OCI-LY7 (cell line): ENCODE results near the gene NUDT21. TPM values are rescaled to one million over a fixed set of nuclear protein-coding genes. Genes with fewer than 3 reads are reported as not detected.

Experiments
- BruUV-seq: library from RNA; stranded (reverse); fragments of 400-500 nt; replicated peaks from 2 replicates; lab custom pipeline; 2021; lab: Mats Ljungman, UMichigan
- CTCF ChIA-PET: fragments of 300-600 bp; sonication (Branson Sonifier 250); formaldehyde crosslinking; loops from one replicate; lab custom pipeline; 2022; ENCODE audit warnings: antibody characterized with exemption; ENCODE audit not compliant: unreplicated experiment; lab: Charles Lee
- POLR2A ChIA-PET: fragments of 300-600 bp; sonication (Branson Sonifier 250); formaldehyde crosslinking; loops from one replicate; lab custom pipeline; 2022; ENCODE audit warnings: antibody characterized with exemption; lab: Charles Lee
- DNase-seq: peaks from one replicate; pipeline ENCODE4 v3.0.0-alpha.2; 2015; ENCODE audit warnings: low spot score
- H2AFZ ChIP-seq: fragments of 200-600 bp; sonication (generic), shearing (Covaris generic); 2 replicates; pipeline ENCODE4 v1.6.1; 2014; ENCODE audit warnings: mild to moderate bottlenecking, antibody characterized with exemption, low read length, moderate library complexity
- H3K27ac ChIP-seq: fragments of 200-600 bp; sonication (generic); 2 replicates; pipeline ENCODE4 v1.5.1; 2014; ENCODE audit warnings: mixed run types, low read depth, mild to moderate bottlenecking, moderate library complexity, low read length, inconsistent platforms; ENCODE audit not compliant: poor library complexity, severe bottlenecking
- H3K36me3 ChIP-seq: fragments of 200-600 bp; sonication (generic); 2 replicates; pipeline ENCODE4 v1.6.1; 2014; ENCODE audit warnings: mild to moderate bottlenecking, antibody characterized with exemption, low read length, moderate library complexity, mixed read lengths; ENCODE audit not compliant: insufficient read depth
- H3K4me1 ChIP-seq: fragments of 200-600 bp; sonication (generic); 2 replicates; pipeline ENCODE4 v1.5.1; 2014; ENCODE audit warnings: mild to moderate bottlenecking, low read length; ENCODE audit not compliant: insufficient read depth, poor library complexity, severe bottlenecking
- H3K4me2 ChIP-seq: fragments of 200-600 bp; sonication (generic); 2 replicates; pipeline ENCODE4 v1.6.1; 2014; ENCODE audit warnings: mild to moderate bottlenecking, low read length
- H3K4me3 ChIP-seq: fragments of 200-600 bp; sonication (generic); 2 replicates; pipeline ENCODE4 v1.5.1; 2014; ENCODE audit warnings: mild to moderate bottlenecking, low read depth, low read length; ENCODE audit not compliant: poor library complexity, severe bottlenecking
- H3K79me2 ChIP-seq: fragments of 200-600 bp; sonication (generic); 2 replicates; pipeline ENCODE4 v1.6.1; 2016; ENCODE audit warnings: low read depth, mild to moderate bottlenecking, low read length, moderate library complexity, mixed read lengths; ENCODE audit not compliant: insufficient read depth
- H3K9me2 ChIP-seq: fragments of 200-600 bp; sonication (generic); 2 replicates; pipeline ENCODE4 v1.6.1; 2016; ENCODE audit warnings: mild to moderate bottlenecking, low read length, mixed read lengths; ENCODE audit not compliant: insufficient read depth
- H3K9me3 ChIP-seq: fragments of 200-600 bp; sonication (generic); 2 replicates; pipeline ENCODE4 v1.6.1; 2014; ENCODE audit warnings: mild to moderate bottlenecking, mixed run types, low read length, mixed read lengths
- H4K20me1 ChIP-seq: fragments of 200-600 bp; sonication (generic); 2 replicates; pipeline ENCODE4 v1.6.1; 2014; ENCODE audit warnings: mild to moderate bottlenecking, antibody characterized with exemption, low read length, moderate library complexity, mixed read lengths; ENCODE audit not compliant: insufficient read depth
- CTCF ChIP-seq: fragments of 200-600 bp; sonication (generic); conservative IDR thresholded peaks from 2 replicates; pipeline ENCODE4 v1.5.1; 2014; ENCODE audit warnings: mild to moderate bottlenecking, antibody characterized with exemption, low read length, moderate library complexity, mixed read lengths
- EZH2phosphoT487 ChIP-seq: fragments of 200-600 bp; sonication (generic); IDR thresholded peaks from 2 replicates; pipeline ENCODE4 v1.6.1; 2018; ENCODE audit warnings: low read depth, borderline replicate concordance, mild to moderate bottlenecking, mixed run types, antibody characterized with exemption, low read length, moderate library complexity, mixed read lengths
- intact Hi-C: fragments of 100-400 bp; cut with micrococcal nuclease; formaldehyde crosslinking; loops from one replicate; pipeline ENCODE4 v1.10.0; 2022; ENCODE audit not compliant: unreplicated experiment
- total RNA-seq, 2 experiments: library from RNA; depleted of rRNA in 1 of 2; stranded (reverse); fragments of >200 nt in 1 of 2; shearing (Covaris generic) in 1 of 2; gene quantifications; 2 replicates each; pipeline ENCODE4 v1.2.3, GENCODE V29; 2014 to 2022

Gene NUDT21
- total RNA-seq, 2 experiments from 2014 or later: 229 to 273 TPM

- POLR2A ChIA-PET: interaction anchor here (1.1 kb wide), 1 partner anchor 22 kb away, joined by 4 read pairs; no protein-coding TSS in a partner anchor
- H3K36me3 ChIP-seq: peaks cover 42% of the 10 kb centered on the region
- no peaks in the 10 kb centered on the region for H4K20me1 ChIP-seq
- DNase-seq: no peak
- no peak overlapping the region for H3K27ac ChIP-seq
- intact Hi-C loops: no loop called here
- H3K9me3 ChIP-seq: no peaks in the 10 kb centered on the region
- H3K4me1 ChIP-seq: no peaks in the 10 kb centered on the region
- CTCF ChIA-PET: interaction anchor here (0.5 kb wide), 1 partner anchor 33 kb away, joined by 3 read pairs; no protein-coding TSS in a partner anchor
- no peak for TF ChIP-seq CTCF
- no peak for TF ChIP-seq EZH2phosphoT487
- no peak overlapping the region for H3K4me2 ChIP-seq
- no peaks in the 10 kb centered on the region for H3K79me2 ChIP-seq
- H3K9me2 ChIP-seq: no peaks in the 10 kb centered on the region
- BruUV-seq: no TSS peak
- H3K4me3 ChIP-seq: no peak overlapping the region
- H2AFZ ChIP-seq: no peak overlapping the region
Measured at GRCh38 chr16:56481468-56482122, 30.5 kb upstream of the NUDT21 start.

- H3K79me2 ChIP-seq: no peaks in the 10 kb centered on the region
- DNase-seq: no peak
- BruUV-seq: no TSS peak
- no peaks in the 10 kb centered on the region for H3K9me3 ChIP-seq
- peaks cover 49% of the 10 kb centered on the region for H3K36me3 ChIP-seq
- H3K4me3 ChIP-seq: no peak overlapping the region
- H3K4me1 ChIP-seq: no peaks in the 10 kb centered on the region
- no peak overlapping the region for H3K4me2 ChIP-seq
- no peaks in the 10 kb centered on the region for H3K9me2 ChIP-seq
- H2AFZ ChIP-seq: no peak overlapping the region
- ChIA-PET CTCF (no interaction called here), POLR2A (interaction anchor here (1.1 kb wide), 1 partner anchor 21 kb away, joined by 4 read pairs; no protein-coding TSS in a partner anchor)
- H3K27ac ChIP-seq: no peak overlapping the region
- no peak for TF ChIP-seq EZH2phosphoT487
- no peak for TF ChIP-seq CTCF
- intact Hi-C loops: no loop called here
- H4K20me1 ChIP-seq: no peaks in the 10 kb centered on the region
Measured at GRCh38 chr16:56480776-56481467, 29.8 kb upstream of the NUDT21 start.
